Mesenchymal stem cell (in vitro differentiated cells and primary cell): ENCODE data around the gene NEK10.

Experiments used
- DNase-seq: peaks from one replicate; pipeline ENCODE4 v3.0.0-alpha.2; 2013
- H2AFZ ChIP-seq: one replicate; pipeline ENCODE4 v1.6.1; 2013; ENCODE audit warnings: low read depth, mild to moderate bottlenecking, control low read depth, inconsistent platforms, low read length, moderate library complexity
- H2AK5ac ChIP-seq: 2 replicates; pipeline ENCODE4 v1.6.1; 2013; ENCODE audit warnings: low read length, moderate library complexity, mild to moderate bottlenecking, inconsistent platforms; ENCODE audit not compliant: severe bottlenecking
- H2BK120ac ChIP-seq: one replicate; pipeline ENCODE4 v1.6.1; 2013; ENCODE audit warnings: low read depth, mild to moderate bottlenecking, inconsistent platforms, low read length, moderate library complexity
- H2BK12ac ChIP-seq, 2 experiments: one replicate each; pipeline ENCODE4 v1.6.1; 2013; ENCODE audit warnings: inconsistent platforms in 2 of 2, low read length in 2 of 2, mild to moderate bottlenecking in 2 of 2, moderate library complexity in 2 of 2, control low read depth in 1 of 2
- H2BK15ac ChIP-seq: one replicate; pipeline ENCODE4 v1.6.1; 2013; ENCODE audit warnings: mild to moderate bottlenecking, low read depth, inconsistent platforms; ENCODE audit not compliant: poor library complexity, severe bottlenecking
- H2BK5ac ChIP-seq: 2 replicates; pipeline ENCODE4 v1.6.1; 2013; ENCODE audit warnings: low read depth, mild to moderate bottlenecking, low read length, control low read depth, inconsistent platforms; ENCODE audit not compliant: poor library complexity, severe bottlenecking
- H3K14ac ChIP-seq, 2 experiments: one replicate each; pipeline ENCODE4 v1.6.1; 2013; ENCODE audit warnings: inconsistent platforms in 2 of 2, low read length in 2 of 2, control low read depth in 1 of 2, mild to moderate bottlenecking in 1 of 2, moderate library complexity in 1 of 2
- H3K18ac ChIP-seq, 2 experiments: one replicate each; pipeline ENCODE4 v1.6.1; 2013; ENCODE audit warnings: inconsistent platforms in 2 of 2, low read length in 2 of 2, control low read depth in 1 of 2, low read depth in 1 of 2, mild to moderate bottlenecking in 1 of 2
- H3K23ac ChIP-seq, 2 experiments: one replicate each; pipeline ENCODE4 v1.6.1; 2013; ENCODE audit warnings: inconsistent platforms in 2 of 2, low read length in 2 of 2, mild to moderate bottlenecking in 2 of 2, moderate library complexity in 2 of 2, control low read depth in 1 of 2
- H3K27ac ChIP-seq: 2 replicates; pipeline ENCODE4 v1.5.1; 2013; ENCODE audit warnings: mild to moderate bottlenecking, moderate library complexity, low read length, control low read depth, inconsistent platforms; ENCODE audit not compliant: poor library complexity, severe bottlenecking
- H3K27me3 ChIP-seq, 2 experiments: 2 replicates each; pipeline versions ENCODE4 v1.6.1 to v1.7.0; 2013; ENCODE audit warnings: low read length in 2 of 2, mild to moderate bottlenecking in 2 of 2, moderate library complexity in 2 of 2, control low read depth in 1 of 2, inconsistent platforms in 1 of 2; ENCODE audit not compliant: control insufficient read depth in 1 of 2, insufficient read depth in 1 of 2
- H3K36me3 ChIP-seq, 2 experiments: 2 replicates each; pipeline versions ENCODE4 v1.6.1 to v1.7.0; 2013; ENCODE audit warnings: low read length in 2 of 2, control low read depth in 1 of 2, inconsistent platforms in 1 of 2, low read depth in 1 of 2, mild to moderate bottlenecking in 1 of 2; ENCODE audit not compliant: insufficient read depth in 2 of 2, control insufficient read depth in 1 of 2
- H3K4ac ChIP-seq, 2 experiments: one replicate each; pipeline ENCODE4 v1.6.1; 2013; ENCODE audit warnings: inconsistent platforms in 2 of 2, low read length in 2 of 2, mild to moderate bottlenecking in 2 of 2, moderate library complexity in 2 of 2, control low read depth in 1 of 2, low read depth in 1 of 2
- H3K4me1 ChIP-seq: 2 replicates; pipeline ENCODE4 v1.6.1; 2013; ENCODE audit warnings: low read depth, low read length, control low read depth; ENCODE audit not compliant: control insufficient read depth, insufficient read depth
- H3K4me2 ChIP-seq: 2 replicates; pipeline ENCODE4 v1.6.1; 2013; ENCODE audit warnings: low read length, mild to moderate bottlenecking, inconsistent platforms; ENCODE audit not compliant: poor library complexity, severe bottlenecking
- H3K4me3 ChIP-seq, 2 experiments: 2 replicates each; pipeline versions ENCODE4 v1.5.1 to v1.7.0; 2013; ENCODE audit warnings: low read length in 2 of 2, mild to moderate bottlenecking in 2 of 2, control low read depth in 1 of 2, low read depth in 1 of 2; ENCODE audit not compliant: insufficient read depth in 1 of 2
- H3K79me1 ChIP-seq: replicated peaks from 2 replicates; pipeline ENCODE4 v1.6.1; 2013; ENCODE audit warnings: mild to moderate bottlenecking, control low read depth, low read length, inconsistent platforms; ENCODE audit not compliant: poor library complexity, severe bottlenecking
- H3K9ac ChIP-seq: 2 replicates; pipeline ENCODE4 v1.7.0; 2013; ENCODE audit warnings: mild to moderate bottlenecking, low read length, moderate library complexity
- H3K9me3 ChIP-seq: 2 replicates; pipeline ENCODE4 v1.7.0; 2013; ENCODE audit warnings: mild to moderate bottlenecking, low read length; ENCODE audit not compliant: control insufficient read depth
- H4K8ac ChIP-seq: one replicate; pipeline ENCODE4 v1.6.1; 2013; ENCODE audit warnings: inconsistent platforms, mild to moderate bottlenecking, low read length, moderate library complexity
- H4K91ac ChIP-seq: one replicate; pipeline ENCODE4 v1.6.1; 2013; ENCODE audit warnings: mild to moderate bottlenecking, low read length, inconsistent platforms
- WGBS: methylation state at CpG from one replicate; pipeline ENCODE4 v1.1.7; 2013; ENCODE audit warnings: mixed read lengths; 5-methylcytosine and 5-hydroxymethylcytosine counted together

NEK10 gene

GRCh38 chr3:27133060-27133459 is 236.1 kb downstream of the NEK10 start:
- H2BK12ac ChIP-seq = no peak overlapping the region
- H2BK15ac ChIP-seq = no peak overlapping the region
- no peak overlapping the region for H3K27ac ChIP-seq
- no peak overlapping the region for H3K14ac ChIP-seq
- 100% methylated on average over 1 of the region's 2 CpGs for WGBS
- no peak for DNase-seq
- H2BK5ac ChIP-seq = no peak overlapping the region
- no peaks in the 10 kb centered on the region for H3K27me3 ChIP-seq
- no peak overlapping the region for H3K4me3 ChIP-seq
- no peak overlapping the region for H3K4ac ChIP-seq
- no peaks in the 10 kb centered on the region for H3K79me1 ChIP-seq
- H3K36me3 ChIP-seq = peaks cover 0 to 50% of the 10 kb centered on the region in 2 experiments
- no peak overlapping the region for H3K18ac ChIP-seq
- no peak overlapping the region for H2AFZ ChIP-seq
- no peak overlapping the region for H4K8ac ChIP-seq
- H3K23ac ChIP-seq = no peak overlapping the region
- H3K4me2 ChIP-seq = no peak overlapping the region
- H2BK120ac ChIP-seq = no peak overlapping the region
- no peak overlapping the region for H2AK5ac ChIP-seq
- no peak overlapping the region for H4K91ac ChIP-seq
- no peaks in the 10 kb centered on the region for H3K4me1 ChIP-seq
- H3K9me3 ChIP-seq = no peaks in the 10 kb centered on the region
- no peak overlapping the region for H3K9ac ChIP-seq

GRCh38 chr3:27130796-27131195 is 238.4 kb downstream of the NEK10 start:
- Histone ChIP-seq H3K27ac (no peak overlapping the region), H2BK12ac (no peak overlapping the region), H2AFZ (no peak overlapping the region), H3K36me3 (peaks cover 0 to 61% of the 10 kb centered on the region in 2 experiments), H3K27me3 (no peaks in the 10 kb centered on the region), H3K4me3 (no peak overlapping the region), H2BK15ac (no peak overlapping the region), H2BK120ac (no peak overlapping the region), H3K9ac (no peak overlapping the region), H3K4me2 (no peak overlapping the region), H2AK5ac (no peak overlapping the region), H3K4ac (no peak overlapping the region), H2BK5ac (peak overlapping the region; percentile 19), H3K79me1 (no peaks in the 10 kb centered on the region), H4K8ac (no peak overlapping the region), H3K4me1 (no peaks in the 10 kb centered on the region), H3K14ac (no peak overlapping the region), H3K18ac (no peak overlapping the region), H3K23ac (no peak overlapping the region), H3K9me3 (no peaks in the 10 kb centered on the region), H4K91ac (no peak overlapping the region)
- no peak for DNase-seq
- no CpG with 5 or more reads among the region's 1 CpG for WGBS

GRCh38 chr3:27127879-27128278 is 241.3 kb downstream of the NEK10 start:
- Histone ChIP-seq H3K4ac (no peak overlapping the region), H3K79me1 (no peaks in the 10 kb centered on the region), H2AFZ (no peak overlapping the region), H4K91ac (no peak overlapping the region), H3K27me3 (no peaks in the 10 kb centered on the region), H3K18ac (no peak overlapping the region), H4K8ac (no peak overlapping the region), H3K23ac (no peak overlapping the region), H3K9me3 (no peaks in the 10 kb centered on the region), H2AK5ac (no peak overlapping the region), H3K4me1 (no peaks in the 10 kb centered on the region), H3K4me3 (no peak overlapping the region), H2BK15ac (no peak overlapping the region), H3K9ac (no peak overlapping the region), H3K27ac (no peak overlapping the region), H3K36me3 (peaks cover 0 to 83% of the 10 kb centered on the region in 2 experiments), H2BK5ac (no peak overlapping the region), H2BK12ac (no peak overlapping the region), H3K14ac (no peak overlapping the region), H2BK120ac (no peak overlapping the region), H3K4me2 (no peak overlapping the region)
- DNase-seq = peak; percentile 3
- 32% methylated on average over 3 of the region's 3 CpGs for WGBS

- Histone ChIP-seq H3K9me3 (no peaks in the 10 kb centered on the region), H3K4ac (no peak overlapping the region), H2AFZ (no peak overlapping the region), H2BK15ac (no peak overlapping the region), H3K9ac (no peak overlapping the region), H3K4me2 (no peak overlapping the region), H4K8ac (no peak overlapping the region), H3K79me1 (no peaks in the 10 kb centered on the region), H3K23ac (no peak overlapping the region), H3K36me3 (peaks cover 0 to 85% of the 10 kb centered on the region in 2 experiments), H4K91ac (no peak overlapping the region), H3K18ac (no peak overlapping the region), H3K4me1 (no peaks in the 10 kb centered on the region), H2AK5ac (no peak overlapping the region), H2BK120ac (no peak overlapping the region), H3K27me3 (no peaks in the 10 kb centered on the region), H2BK5ac (no peak overlapping the region), H3K4me3 (no peak overlapping the region), H2BK12ac (no peak overlapping the region), H3K14ac (no peak overlapping the region), H3K27ac (no peak overlapping the region)
- no peak for DNase-seq
- WGBS = 89% methylated on average over 1 of the region's 2 CpGs
These were observed 242.0 kb downstream of the NEK10 start for GRCh38 chr3:27127195-27127594.
